Stimulated activated CD8-positive, alpha-beta memory T cell treated with anti-CD3 and anti-CD28 coated beads, Interleukin-7, amount 100 ng/mL, for 48 hours (primary cell): ENCODE measurements around the gene CLEC3B.
"Not testable (repeated sequence)": the region's sequence is repeated elsewhere in the genome, so short reads cannot be mapped to it uniquely, and the experiment has no call there.

ENCODE experiments used
- DNase-seq, 2 donors: peaks; one replicate each; pipeline ENCODE4 v3.0.0-alpha.2; 2020; ENCODE audit warnings: low read depth in 1 of 2; ENCODE audit errors: extremely low read depth in 1 of 2

Gene CLEC3B

DNA sequence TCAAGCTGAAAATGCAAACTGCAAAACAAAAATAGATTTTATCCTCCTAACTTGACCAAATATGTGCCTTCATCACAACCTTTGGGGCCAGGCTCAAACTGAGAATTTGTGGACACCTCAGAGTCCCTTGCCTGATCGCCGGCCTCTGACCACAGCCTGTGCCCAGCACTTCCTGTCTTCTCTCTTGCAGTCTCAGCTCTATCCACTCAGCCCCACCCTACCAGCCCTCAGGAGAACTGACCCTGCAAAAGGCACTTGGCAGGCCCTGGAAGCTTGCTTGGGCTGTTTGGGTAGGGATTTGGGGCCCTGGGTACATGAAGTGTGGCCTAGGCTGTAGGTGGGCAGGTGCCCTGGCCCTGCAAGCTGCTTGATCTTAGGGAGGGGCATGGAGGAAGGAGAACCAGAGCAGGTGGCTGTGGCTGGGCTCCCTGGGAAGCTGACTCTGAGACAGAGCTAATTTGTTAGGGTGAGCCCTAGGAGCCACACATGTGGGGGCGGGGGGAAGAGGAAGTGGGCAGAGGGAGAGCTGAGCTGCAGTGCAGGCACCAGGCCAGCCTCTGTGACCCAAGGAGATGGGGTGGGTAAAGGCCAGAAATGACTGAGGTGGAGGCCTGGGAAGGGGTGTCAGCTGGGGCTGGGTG lies 8.6 kb downstream of the CLEC3B start:
- DNase-seq = peak in 1 of 2 donors; percentile 29

DNA sequence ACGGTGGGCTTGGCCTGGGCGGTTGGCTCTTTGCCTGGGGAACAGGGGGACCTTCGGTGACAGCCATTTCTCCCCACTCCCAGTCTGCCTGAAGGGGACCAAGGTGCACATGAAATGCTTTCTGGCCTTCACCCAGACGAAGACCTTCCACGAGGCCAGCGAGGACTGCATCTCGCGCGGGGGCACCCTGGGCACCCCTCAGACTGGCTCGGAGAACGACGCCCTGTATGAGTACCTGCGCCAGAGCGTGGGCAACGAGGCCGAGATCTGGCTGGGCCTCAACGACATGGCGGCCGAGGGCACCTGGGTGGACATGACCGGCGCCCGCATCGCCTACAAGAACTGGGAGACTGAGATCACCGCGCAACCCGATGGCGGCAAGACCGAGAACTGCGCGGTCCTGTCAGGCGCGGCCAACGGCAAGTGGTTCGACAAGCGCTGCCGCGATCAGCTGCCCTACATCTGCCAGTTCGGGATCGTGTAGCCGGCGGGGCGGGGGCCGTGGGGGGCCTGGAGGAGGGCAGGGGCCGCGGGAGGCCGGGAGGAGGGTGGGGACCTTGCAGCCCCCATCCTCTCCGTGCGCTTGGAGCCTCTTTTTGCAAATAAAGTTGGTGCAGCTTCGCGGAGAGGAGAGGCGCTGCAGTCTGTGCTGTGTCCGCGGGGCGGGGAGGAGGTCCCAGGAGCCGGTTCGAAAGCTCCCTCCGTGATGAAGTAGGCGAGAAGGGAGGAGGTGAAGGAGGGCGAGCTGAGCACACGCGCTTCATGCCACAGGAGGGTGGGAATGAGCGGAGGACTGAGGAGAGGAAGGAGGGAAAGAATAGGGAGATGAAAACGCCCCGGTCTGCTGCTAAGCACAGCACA lies 9.6 kb downstream of the CLEC3B start:
- DNase-seq = no peak

DNA sequence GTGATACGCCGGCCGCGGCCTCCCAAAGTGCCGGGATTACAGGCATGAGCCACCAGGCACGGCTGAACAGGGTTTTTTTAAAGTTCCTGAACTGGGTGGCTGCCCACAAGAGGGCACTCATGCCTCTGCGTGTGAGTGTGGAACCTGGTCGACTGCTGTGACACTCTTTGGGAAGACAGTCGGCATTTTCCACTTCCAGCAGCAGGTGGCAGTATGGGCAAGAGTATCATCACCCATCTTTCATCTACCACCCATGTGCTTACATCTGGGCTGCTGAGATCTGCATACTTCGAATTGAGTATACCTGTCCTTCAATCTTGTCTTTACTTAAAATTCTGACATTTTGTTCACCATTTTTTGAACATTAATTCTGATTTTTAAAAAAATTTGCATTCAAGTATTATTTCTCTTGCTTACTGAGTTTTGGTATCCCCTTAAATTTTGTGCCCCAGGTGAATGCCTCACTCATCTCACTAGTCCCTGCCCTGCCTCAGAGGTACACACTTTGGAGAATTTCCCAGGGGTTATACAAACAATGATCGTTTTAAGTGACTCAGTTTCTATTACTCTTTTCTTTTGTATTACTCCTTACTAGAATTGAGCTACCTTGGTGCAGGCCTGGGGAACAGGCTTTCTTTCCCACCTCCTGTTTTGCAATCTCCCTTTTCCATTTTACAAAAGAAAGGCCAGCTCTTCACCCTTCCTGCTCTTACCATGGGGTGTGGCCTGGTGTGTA lies 11.8 kb downstream of the CLEC3B start:
- peak; percentile 72 to 83 for DNase-seq

DNA sequence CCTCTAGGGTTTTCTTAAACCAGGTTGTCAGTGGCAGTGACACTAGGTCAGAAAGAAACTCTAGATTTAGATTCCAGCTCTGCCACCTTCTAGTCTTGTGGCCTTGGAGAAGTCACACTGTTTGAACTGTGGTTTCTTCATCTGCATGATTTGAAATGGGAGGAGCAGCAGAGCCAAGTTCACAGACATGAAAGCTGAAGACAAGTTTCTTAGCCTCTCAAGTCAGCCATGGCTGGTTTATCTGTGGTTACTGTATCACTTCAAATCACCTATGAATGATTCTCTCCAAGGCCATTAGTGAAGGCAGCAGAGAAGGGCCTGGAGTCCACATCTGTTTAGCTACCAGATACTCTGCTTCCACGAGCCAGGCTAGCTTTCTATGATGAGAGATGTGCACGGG lies 15.6 kb downstream of the CLEC3B start:
- DNase-seq = no peak

DNA sequence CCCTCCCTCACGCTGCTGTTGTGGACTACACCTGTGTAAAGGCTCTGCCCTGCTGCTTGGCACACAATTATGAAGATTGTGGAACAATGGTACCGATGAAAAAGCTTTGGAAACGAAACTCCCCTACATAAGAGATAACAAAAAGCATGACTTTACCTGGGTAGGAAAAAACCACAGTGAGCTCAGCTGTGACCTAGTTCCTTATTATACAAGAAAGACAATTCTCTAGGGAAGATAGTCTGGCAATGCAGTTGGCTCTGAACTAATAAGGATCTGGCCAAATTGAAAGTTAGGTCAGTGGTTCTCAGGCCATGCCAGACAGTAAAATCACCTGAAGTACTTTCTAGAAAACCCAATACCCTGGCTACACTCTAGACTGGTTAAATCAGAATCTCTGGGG lies 16.1 kb downstream of the CLEC3B start:
- DNase-seq = no peak

DNA sequence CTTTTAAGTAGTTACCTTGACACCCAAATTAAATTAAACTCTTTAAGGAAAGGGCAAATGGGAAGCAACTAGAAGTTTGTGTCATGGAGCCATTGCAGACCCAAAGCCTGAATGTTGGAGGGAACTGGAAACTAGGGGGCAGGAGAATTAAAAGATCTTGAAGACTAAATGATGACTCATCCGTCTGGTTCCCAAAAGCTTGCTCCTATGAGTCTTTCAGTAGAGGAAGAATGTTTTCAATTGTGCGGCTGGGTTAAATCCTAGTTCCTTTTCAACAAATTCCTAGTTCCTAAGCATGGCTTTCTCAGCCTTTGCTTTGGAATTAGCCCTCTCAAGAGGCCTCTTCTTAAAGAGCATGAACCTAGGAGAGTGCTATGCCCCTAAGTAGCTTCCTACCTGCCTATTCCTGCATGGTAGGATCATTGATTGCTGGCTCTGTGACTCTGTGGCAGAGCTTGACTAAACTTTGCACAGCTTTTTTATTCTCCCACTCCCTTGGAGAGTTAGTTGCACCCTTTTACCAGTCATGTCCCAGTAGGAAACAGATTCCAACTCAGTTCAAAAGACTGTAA lies 17.7 kb downstream of the CLEC3B start:
- no peak for DNase-seq

DNA sequence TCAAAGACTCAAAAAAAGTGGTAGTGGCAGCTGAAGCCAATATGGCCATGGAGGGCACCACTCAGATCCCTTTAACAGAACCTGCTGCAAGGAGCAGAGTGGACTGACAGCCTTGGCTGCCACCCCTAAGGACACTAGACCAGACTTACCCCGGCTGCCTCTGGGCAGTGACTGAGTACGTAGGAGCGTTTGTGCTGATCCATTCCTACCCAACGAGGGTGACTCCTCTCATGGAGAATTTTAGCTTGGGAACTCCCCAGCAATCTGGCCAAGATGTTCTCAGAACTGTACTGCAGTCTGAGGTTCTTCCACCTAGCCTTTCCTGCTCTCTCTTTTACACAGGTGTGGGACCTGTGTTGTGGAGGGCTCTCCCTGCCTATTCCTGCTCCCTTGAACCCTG lies 22.1 kb downstream of the CLEC3B start:
- no peak for DNase-seq

DNA sequence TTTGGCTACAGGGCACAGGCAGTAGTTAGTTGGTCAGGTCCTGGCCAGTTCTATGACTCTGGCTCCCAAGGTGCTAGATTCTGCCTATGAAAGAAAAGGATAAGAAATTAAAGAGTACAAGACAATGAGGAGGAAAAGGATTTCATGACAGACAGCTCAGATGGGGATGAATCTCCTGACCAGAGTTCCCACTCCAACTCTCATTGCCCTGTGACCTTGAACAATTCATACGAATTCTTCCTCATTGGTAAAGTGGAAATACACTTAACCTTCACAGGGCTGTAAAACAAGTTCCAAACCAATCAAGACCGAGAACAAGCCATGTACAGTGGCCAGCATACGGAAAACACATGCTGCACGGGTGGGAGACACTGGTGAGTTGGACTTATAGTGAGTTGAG lies 23.7 kb downstream of the CLEC3B start:
- no peak for DNase-seq

DNA sequence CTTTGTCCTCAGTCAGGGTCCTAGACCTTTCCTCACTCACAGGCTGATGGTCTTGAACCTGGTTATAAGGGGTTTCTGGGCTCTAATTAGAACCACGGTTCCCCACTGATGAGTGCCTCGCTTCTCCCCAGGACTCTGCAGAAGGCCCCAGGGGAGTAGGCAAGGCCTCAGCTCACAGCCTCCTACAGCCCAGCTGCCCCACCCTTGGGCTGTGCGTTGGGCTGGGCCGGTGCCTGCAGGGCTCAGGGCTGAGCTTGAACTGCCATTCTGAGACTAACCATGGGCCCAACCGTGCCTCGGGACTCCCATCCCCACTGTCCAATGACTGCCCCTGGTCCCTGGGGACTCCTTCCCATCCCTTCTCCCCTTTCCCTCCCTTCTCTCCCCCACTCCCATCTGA lies 25.6 kb downstream of the CLEC3B start:
- no peak for DNase-seq

DNA sequence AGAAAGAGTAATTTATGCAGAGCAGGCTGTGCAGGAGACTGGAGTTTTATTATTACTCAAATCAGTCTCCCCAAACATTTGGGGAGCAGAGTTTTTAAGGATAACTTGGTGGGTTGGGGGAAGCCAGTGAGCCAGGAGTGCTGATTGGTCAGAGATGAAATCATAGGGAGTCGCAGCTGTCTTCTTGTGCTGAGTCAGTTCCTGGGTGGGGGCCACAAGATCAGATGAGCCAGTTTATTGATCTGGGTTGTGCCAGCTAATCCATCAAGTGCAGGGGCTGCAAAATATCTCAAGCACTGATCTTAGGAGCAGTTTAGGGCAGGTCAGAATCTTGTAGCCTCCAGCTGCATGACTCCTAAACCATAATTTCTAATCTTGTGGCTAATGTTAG lies 27.7 kb downstream of the CLEC3B start:
- DNase-seq = not testable (repeated sequence)

DNA sequence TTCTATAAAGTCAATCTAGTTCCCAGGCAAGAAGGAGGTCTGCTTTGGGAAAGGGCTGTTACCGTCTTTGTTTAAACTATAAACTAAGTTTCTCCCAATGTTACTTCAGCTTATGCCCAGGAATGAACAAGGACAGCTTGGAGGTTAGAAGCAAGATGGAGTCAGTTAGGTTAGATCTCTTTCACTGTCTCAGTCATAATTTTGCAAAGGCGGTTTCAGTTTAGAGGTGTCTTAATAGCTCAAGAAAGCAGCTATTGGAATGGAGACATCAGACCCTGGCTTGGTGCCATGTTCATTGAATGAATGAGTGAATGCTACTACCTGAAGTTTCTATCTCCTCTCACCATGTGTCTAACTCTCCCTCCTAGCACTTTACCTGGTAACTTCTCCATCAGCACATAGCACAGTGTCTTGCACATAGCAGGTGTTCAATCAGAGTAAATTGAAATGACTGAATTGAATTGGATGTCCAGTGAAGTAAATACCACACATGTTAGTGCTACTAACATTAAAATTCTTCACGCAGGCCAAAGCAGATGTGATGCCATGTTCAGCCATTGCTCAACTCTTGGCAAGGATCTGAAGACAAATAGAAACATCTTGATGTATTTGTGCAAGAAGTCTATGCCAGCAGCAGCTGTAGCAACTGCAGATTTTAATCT lies 28.2 kb downstream of the CLEC3B start:
- DNase-seq = no peak

DNA sequence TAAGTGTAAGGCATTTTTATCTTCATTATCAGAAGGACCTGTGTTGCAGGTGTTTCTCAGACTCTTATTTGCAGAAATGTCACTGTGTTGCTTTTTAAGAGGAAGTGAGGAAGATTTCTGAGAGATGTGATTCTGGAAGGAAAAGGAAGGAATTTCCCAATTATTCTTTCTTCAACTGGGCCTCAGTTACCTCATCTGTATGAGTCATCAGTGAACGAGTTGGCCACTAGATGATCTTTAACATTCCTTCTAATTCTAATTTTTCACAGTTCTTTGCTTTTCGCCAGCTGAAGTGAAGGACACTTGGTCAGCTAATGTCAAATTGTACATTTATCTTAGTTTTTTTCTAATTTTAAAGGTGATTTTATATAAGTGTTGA lies 28.9 kb downstream of the CLEC3B start:
- no peak for DNase-seq

DNA sequence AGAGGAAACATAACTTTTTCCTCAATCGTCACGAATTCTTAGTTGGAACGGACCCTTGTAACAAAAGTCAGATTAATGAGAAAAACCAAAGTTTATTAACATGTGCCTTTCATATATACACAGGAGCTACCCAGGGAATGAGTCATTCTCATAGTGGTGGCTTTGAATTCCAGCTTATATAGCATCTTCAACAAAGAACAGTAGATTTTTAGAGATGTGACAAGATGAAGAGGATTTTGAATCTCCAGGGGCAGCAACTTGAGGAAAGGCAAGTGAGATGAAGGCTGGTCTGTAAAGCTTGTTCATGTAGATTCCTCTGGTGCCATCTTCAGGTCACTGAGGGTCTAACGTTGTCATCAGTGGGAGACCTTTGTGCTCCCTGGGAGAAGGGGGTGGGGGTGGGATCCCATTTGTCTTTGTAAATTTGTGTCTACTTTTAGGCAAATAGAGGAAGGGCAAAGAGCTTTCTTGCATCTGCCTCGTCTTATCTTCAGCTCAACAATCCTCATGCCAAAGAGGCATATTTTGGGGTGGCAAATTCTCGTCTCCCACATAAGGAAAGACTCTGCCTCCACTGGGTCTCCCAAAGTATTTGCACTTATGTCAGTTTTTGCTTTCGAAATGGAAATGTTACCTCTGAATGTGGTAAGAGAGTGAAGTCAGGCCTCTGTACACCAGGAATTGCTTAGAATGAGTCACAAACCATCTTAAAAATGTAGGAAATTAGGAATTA lies 29.5 kb downstream of the CLEC3B start:
- no peak for DNase-seq

DNA sequence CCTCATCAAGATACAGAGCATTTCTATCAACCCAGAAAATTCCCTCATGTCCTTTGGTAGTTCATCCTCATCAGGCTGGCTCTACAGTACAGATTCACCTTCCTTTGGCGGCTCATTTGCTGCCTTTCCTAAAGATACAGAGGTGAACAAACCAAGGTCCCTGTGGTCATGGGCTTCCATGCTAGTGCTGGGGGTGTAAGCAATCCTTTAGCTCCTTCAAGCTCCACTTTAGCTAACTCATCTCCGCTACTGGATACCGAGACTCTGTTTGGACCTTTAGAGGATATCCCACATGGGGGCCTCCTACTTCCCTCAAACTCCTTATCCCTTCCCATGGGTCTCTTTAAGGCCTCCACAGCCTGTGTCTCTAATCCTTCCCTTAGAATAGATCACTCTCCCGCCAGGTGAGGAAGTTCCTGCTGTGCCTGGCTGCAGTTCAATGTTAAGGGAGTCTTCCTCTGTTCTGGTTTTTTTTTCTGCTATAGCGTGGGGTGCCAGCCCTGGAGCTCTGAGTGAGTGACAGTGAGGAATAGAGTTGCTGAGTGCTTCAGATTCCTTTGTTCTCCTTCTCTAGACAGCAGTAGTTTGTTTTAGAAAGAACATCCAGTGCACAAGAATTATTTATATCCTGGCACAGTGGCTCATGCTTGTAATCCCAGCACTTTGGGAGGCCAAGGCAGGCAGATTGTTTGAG lies 30.7 kb downstream of the CLEC3B start:
- DNase-seq = no peak

DNA sequence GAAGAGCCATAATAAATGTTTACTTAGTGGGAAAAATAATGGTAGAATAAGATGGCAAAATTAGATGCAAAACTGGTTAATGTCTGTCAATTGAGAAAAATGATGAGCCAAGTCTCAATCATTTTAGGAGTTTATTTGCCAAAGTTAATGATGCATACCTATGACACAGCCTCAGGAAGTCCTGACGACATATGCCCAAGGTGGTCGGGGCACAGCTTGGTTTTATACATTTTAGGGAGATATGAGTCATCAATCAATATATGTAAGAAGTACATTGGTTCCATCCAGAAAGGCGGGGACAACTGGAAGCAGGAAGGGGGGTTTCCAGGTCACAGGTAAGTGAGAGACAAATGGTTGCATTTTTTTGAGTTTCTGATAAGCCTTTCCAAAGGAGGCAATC lies 31.5 kb downstream of the CLEC3B start:
- peak in 1 of 2 donors; percentile 30 for DNase-seq

DNA sequence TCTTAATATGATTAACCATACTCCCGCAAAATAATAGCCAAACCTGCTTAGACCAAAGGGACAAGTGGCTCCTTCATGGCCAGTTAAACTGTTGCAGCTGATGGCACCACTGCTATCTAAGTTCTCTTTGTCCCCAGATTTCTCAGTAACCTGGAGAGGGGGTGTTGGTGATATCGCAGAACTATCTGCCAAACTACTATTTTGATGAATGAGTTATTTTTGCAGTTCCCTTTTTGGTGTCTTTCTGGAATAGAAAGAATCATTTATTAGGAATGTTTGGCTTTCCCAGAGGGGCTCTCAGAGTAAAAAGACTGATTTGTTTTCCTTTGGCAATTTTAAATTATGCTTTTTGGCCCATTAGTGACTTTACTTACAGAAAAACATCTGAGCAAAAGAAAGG lies 33.0 kb downstream of the CLEC3B start:
- no peak for DNase-seq

DNA sequence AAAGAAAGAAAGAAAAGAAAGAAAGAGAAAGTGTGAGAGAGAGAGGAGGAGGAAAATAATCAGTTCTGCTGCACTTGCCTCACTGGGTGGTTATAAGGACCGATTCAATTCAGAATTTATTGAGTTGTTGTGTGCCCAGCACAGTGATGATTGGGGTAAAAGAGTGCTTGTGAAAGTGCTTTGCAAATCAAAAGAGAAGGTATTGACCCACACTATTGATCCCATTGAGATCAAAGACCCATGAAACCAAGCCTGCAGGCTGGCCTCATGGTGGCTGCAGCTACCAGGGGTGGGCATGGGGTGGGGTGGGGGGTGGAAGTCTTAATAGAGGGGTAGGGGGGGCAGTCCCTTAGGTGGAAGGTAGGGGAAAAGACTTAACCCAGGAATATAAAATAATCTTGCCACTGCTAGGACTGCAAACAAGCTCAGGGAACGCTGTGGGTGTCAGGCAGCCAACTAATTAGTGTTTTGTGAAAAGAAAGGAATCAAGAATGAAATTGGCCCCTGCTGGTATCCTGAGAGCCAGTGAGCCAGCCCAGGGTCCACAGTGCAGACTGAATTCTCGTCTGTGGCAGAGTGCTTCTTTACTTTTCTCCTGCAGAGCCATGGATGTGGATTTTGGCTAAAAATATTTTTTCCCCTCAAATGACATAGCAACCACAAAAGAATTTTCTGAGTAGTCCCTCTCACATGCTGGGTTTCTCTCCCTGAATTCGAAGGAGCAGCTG lies 34.2 kb downstream of the CLEC3B start:
- no peak for DNase-seq

DNA sequence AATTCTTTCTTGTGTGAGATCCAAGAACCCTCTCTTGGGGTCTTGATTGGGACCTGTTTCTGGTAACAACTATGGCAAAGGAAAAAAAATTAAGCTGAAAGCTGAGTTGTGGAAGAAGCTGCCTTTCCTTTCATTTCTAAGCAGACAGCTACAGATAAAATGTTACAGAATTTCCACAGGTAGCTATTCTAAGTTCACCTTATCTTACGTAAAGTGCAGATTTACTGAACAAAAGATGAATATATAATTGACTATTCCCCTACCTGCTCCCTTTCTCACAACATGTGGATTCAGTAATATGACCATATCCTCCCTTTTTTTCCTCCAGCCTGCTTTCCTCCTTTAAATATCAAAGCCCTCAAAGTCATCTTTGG lies 36.6 kb downstream of the CLEC3B start:
- DNase-seq = no peak
